ENCODE data around the gene GPR87. TPM values are rescaled to one million over a fixed set of nuclear protein-coding genes. Genes with fewer than 3 reads are reported as not detected.

GPR87 gene
- total RNA-seq, 1 experiment from 2014 or later, result 15.5 TPM

DNA sequence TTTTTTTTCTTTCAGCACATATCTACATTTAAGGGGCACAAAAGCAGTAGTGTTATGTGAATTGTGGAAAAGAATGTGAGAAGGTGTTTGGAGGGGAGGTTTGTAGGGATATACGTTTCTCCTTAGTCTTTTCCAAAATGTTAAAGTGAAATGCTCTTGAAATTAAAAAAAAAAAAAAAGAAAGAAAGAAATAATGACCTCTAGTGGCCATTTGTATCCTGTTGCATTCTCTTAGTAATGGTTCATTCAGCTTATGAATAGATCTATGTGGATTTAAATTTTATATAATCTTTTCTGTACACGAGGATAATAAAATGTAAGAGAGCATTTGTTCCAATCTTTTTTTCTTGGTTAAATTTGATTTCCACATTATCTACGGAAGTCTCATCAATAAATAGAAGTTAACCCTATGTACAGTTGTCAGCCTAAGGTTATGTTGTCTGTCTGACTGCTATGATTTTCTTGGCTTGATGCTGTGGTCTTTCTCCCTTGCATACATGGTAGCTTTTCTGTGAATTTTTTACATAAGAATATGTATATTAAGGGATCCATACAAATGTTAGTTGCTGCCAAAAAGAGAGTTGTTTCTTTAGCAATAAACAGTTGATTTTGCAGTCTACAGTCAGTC, 11.1 kb upstream of the GPR87 start:
- ChIA-PET POLR2A (ENCODE audit: unreplicated experiment) (interaction anchor here (0.6 kb wide), 2 partner anchors 83 to 1112 kb away, joined by 3 to 4 read pairs; no protein-coding TSS in a partner anchor), CTCF (interaction anchor here (0.5 to 2.8 kb wide), 12 partner anchors 22 to 1171 kb away, joined by 3 to 16 read pairs (median 5); no protein-coding TSS in a partner anchor)
- Histone ChIP-seq H3K27ac (0 out of 2 replicates have a peak overlapping the region, but pooled peaks have one; percentile 14), H3K9me2 (ENCODE audit: insufficient read depth) (no peaks in the 10 kb centered on the region), H3K9me3 (ENCODE audit: insufficient read depth, low read depth) (no peaks in the 10 kb centered on the region), H3K79me2 (ENCODE audit: low read depth) (no peaks in the 10 kb centered on the region), H3K4me3 (no peak overlapping the region), H3K36me3 (ENCODE audit: low read depth) (no peaks in the 10 kb centered on the region), H3K4me2 (peak overlapping the region; percentile 61), H2AFZ (no peak overlapping the region), H3F3A (ENCODE audit: insufficient read depth, low read depth) (peaks cover 7% of the 10 kb centered on the region), H4K20me1 (ENCODE audit: insufficient read depth) (no peaks in the 10 kb centered on the region), H3K4me1 (replicated peaks; ENCODE audit: insufficient read depth) (peaks cover 14% of the 10 kb centered on the region), H3K27me3 (ENCODE audit: insufficient read depth, low read depth) (no peaks in the 10 kb centered on the region)
- no peak for DNase-seq
- no peak for TF ChIP-seq EZH2 (IDR thresholded peaks at IDR 0.05; ENCODE audit: low read depth)
- TF ChIP-seq, protein P1, sequence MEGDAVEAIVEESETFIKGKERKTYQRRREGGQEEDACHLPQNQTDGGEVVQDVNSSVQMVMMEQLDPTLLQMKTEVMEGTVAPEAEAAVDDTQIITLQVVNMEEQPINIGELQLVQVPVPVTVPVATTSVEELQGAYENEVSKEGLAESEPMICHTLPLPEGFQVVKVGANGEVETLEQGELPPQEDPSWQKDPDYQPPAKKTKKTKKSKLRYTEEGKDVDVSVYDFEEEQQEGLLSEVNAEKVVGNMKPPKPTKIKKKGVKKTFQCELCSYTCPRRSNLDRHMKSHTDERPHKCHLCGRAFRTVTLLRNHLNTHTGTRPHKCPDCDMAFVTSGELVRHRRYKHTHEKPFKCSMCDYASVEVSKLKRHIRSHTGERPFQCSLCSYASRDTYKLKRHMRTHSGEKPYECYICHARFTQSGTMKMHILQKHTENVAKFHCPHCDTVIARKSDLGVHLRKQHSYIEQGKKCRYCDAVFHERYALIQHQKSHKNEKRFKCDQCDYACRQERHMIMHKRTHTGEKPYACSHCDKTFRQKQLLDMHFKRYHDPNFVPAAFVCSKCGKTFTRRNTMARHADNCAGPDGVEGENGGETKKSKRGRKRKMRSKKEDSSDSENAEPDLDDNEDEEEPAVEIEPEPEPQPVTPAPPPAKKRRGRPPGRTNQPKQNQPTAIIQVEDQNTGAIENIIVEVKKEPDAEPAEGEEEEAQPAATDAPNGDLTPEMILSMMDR (conservative IDR thresholded peaks at IDR 0.05), result peak; percentile 81
- intact Hi-C loops (cut with micrococcal nuclease; ENCODE audit: unreplicated experiment), result loop anchor here (1.0 to 2.0 kb wide), 2 partner anchors 22 to 37 kb away; no protein-coding TSS in a partner anchor
- no TSS peak for BruUV-seq (replicated peaks)

DNA sequence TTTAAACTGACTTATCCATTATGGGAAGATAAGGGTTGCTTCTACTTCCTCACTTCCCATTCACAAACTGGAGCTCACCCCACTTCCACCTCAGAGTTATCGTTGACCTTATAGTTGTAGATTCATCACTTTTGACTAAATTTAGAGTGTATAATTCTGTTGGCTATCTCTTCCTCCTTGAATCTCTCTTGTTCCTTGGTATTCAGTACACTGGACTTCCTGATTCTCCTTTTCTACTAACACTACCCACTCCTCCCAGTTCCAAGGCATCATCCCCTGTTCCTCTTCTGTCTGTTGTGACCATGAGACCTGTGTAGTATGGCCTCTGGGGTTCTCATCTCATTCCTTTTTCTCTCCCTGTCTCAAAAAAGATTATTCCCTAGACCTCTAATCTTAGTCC, 5.9 kb upstream of the GPR87 start:
- no peak overlapping the region for H3K27ac ChIP-seq
- ChIA-PET CTCF (no interaction called here), POLR2A (ENCODE audit: unreplicated experiment) (interaction anchor here (0.6 kb wide), 1 partner anchor 18 kb away, joined by 5 read pairs; no protein-coding TSS in a partner anchor)
- H3K9me2 ChIP-seq (ENCODE audit: insufficient read depth), result no peaks in the 10 kb centered on the region
- H3K27me3 ChIP-seq (ENCODE audit: insufficient read depth, low read depth), result no peaks in the 10 kb centered on the region
- no peak overlapping the region for H3K4me3 ChIP-seq
- no peaks in the 10 kb centered on the region for H3K9me3 ChIP-seq (ENCODE audit: insufficient read depth, low read depth)
- H4K20me1 ChIP-seq (ENCODE audit: insufficient read depth), result no peaks in the 10 kb centered on the region
- no peak overlapping the region for H2AFZ ChIP-seq
- intact Hi-C loops (cut with micrococcal nuclease; ENCODE audit: unreplicated experiment), result no loop called here
- no peak for TF ChIP-seq EZH2 (IDR thresholded peaks at IDR 0.05; ENCODE audit: low read depth)
- TF ChIP-seq, protein P1 (conservative IDR thresholded peaks at IDR 0.05), result no peak
- H3F3A ChIP-seq (ENCODE audit: insufficient read depth, low read depth), result peaks cover 9% of the 10 kb centered on the region; the same call in 1 of the 2 replicates
- peaks cover 22% of the 10 kb centered on the region for H3K4me1 ChIP-seq (replicated peaks; ENCODE audit: insufficient read depth)
- no peaks in the 10 kb centered on the region for H3K36me3 ChIP-seq (ENCODE audit: low read depth)
- BruUV-seq (replicated peaks), result no TSS peak
- H3K4me2 ChIP-seq, result no peak overlapping the region
- H3K79me2 ChIP-seq (ENCODE audit: low read depth), result no peaks in the 10 kb centered on the region
- DNase-seq, result no peak

DNA sequence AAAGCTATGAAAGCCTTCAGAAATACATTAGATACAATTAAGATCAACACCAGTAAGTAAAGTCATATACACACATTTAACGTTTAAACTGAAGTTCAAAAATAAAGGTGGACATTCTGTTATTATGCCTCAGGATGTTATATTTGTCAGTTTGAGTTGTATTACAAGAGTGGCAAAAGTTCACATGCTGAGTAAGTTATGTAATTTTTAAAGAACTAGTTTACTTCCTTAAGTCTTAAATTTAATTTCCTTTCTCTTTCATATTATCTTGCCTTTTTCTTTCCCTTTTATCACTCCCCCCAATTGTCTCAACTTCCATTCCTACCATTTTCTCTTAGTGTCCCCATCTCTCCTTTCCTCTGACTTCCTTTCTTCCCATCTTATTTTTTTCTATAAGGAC, 4.9 kb upstream of the GPR87 start:
- Histone ChIP-seq H4K20me1 (ENCODE audit: insufficient read depth) (no peaks in the 10 kb centered on the region), H3K4me2 (no peak overlapping the region), H3K9me3 (ENCODE audit: insufficient read depth, low read depth) (no peaks in the 10 kb centered on the region), H3K4me1 (replicated peaks; ENCODE audit: insufficient read depth) (peaks cover 29% of the 10 kb centered on the region), H3K9me2 (ENCODE audit: insufficient read depth) (no peaks in the 10 kb centered on the region), H2AFZ (no peak overlapping the region), H3K27me3 (ENCODE audit: insufficient read depth, low read depth) (no peaks in the 10 kb centered on the region), H3K36me3 (ENCODE audit: low read depth) (no peaks in the 10 kb centered on the region), H3K27ac (no peak overlapping the region), H3F3A (ENCODE audit: insufficient read depth, low read depth) (peaks cover 17% of the 10 kb centered on the region; the same call in 1 of the 2 replicates), H3K4me3 (no peak overlapping the region), H3K79me2 (ENCODE audit: low read depth) (no peaks in the 10 kb centered on the region)
- ChIA-PET POLR2A (ENCODE audit: unreplicated experiment) (no interaction called here), CTCF (interaction anchor here (0.7 kb wide), 1 partner anchor 1277 kb away, joined by 3 read pairs; no protein-coding TSS in a partner anchor)
- intact Hi-C loops (cut with micrococcal nuclease; ENCODE audit: unreplicated experiment), result no loop called here
- no peak for DNase-seq
- BruUV-seq (replicated peaks), result no TSS peak
- TF ChIP-seq, protein P1 (conservative IDR thresholded peaks at IDR 0.05), result no peak
- TF ChIP-seq EZH2 (IDR thresholded peaks at IDR 0.05; ENCODE audit: low read depth), result no peak

All from PC-9 (cell line).